HG03196 (cell line): ENCODE data around the gene PDIA5.
"Not testable (repeated sequence)": the region's sequence is repeated elsewhere in the genome, so short reads cannot be mapped to it uniquely, and the experiment has no call there.

Source experiments
- ATAC-seq: cut with Tn5 transposase; IDR thresholded peaks from one replicate; pipeline ENCODE4 v1.9.1; 2021; ENCODE audit not compliant: unreplicated experiment

The PDIA5 gene

DNA sequence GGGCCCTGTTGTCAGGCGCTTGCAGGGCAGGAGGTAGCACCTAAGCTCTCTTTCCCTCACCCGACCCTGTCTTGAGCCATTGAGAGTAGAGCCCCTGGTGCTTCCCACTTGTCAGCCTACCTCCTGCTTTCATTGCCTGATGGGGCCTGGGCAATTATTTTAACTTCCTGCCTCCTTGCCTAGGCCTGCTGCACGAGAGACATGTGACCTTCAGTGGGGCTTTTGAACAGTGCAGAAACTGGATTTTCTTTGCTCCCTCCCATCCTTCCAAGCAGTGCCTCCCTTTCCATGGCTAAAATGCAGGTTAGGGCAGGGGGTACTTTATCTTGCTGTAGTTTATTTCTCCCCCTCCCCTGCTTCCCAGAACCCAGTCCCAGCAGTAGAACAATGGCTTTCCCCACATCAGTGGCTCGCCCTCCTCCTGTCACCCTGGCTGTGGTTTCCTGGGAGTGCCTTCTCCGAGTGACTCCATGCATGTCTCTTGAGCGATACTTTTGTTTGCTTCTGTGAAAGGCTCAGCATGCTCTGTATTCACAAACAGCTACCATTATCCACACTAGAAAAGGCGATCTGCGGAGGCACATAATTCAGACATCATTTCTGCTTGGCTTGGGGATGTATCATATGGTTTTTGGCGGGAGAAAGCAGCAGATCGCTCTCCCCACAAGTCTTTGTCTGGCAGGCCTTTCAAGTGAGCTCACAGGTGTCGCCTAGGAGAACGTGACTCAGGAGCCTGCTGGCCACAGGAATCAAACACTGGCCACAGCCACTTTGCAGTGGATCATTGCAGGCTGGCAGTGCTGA, 24.1 kb downstream of the PDIA5 start:
- no peak for ATAC-seq

DNA sequence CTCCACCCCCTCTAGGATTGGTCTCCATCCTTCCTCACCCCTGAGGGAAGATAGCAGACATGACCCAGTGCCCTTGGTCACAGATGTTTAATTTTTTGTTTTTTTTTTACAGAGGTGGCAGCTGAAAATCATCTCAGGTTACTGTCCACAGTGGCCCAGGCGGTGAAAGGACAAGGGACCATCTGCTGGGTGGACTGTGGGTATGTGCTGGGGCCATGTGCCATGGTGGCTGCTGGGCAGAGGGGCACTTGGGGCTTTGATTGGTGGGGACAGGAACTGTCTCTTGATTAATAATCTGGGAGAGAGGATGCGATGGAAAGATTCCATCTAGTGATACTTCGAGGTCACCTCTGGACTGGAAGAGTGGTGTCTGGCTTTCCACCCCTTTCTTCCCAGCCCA, 25.4 kb downstream of the PDIA5 start:
- ATAC-seq: no peak

DNA sequence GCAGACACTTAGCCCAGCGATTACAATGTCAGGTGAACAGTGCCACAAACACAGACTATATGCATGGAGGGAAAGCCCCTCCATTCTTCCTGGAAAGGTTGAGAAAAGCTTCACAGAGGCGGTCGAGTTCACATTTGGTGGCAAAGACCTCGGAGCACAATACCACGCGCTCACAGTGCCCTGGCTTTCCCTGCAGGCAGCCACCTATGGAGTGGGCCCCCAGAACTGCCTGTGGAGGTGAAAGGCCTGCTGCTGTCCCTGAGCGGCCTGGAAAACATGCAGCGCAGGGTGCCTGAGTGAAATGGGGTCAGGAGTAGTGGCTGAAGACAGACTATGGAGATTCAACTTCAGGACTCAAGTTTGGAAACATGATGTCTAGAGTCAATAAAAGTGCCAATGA, 26.9 kb downstream of the PDIA5 start:
- no peak for ATAC-seq

DNA sequence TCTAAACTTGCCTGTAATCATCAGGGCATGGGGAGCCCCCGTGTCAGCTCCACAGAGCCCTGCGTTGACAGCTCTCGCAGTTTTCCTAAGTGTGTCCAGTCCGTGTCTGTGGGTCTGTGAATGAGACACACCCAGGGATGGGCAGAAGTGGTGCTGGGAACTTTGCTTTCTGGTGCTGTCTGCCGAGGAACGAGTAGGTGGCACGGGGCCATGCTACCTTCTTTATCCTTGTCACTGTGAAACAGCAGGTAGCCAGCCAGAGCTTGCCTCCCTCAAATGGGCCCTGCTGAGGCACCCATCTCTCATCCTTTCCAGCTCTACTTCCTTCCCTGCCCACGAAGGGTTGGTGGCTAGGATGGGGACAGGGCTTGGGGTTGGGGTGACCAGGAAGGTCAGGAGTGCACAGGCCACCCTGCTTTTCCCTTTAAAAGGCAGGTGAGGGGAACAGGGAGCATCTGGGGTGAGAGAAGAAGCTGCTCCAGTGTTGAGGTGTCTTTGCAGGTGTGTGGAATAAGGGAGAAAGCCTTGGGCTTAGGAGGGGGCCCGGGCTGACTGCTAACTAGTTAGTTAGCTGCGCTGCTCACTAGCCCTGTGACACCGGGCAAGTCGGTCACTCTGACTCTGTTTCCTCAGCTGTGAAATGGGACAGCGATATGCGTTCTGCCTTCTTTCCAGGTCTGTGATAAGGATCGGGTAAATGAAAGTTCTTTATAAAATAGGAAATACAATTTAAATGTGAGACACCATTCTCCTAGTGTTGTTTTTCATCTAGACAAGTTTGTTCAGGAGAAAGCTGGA, 27.9 kb downstream of the PDIA5 start:
- ATAC-seq: no peak

DNA sequence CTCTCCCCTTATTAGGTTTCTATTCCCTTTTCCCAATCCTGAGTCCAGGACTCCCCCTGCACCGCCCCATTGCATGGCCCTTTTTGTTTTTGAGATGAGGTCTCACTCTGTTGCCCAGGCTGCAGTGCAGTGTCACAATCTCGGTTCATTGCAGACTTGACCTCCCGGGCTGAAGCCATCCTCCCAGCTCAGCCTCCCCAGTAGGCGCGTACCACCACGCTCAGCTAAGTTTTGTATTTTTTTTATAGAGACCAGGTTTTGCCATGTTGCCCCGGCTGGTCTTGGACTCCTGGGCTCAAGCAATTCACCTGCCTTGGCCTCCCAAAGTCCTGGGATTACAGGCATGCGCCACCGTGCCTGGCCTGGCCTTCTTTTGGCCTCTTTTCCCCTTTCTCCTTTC, 29.3 kb downstream of the PDIA5 start:
- no peak for ATAC-seq

DNA sequence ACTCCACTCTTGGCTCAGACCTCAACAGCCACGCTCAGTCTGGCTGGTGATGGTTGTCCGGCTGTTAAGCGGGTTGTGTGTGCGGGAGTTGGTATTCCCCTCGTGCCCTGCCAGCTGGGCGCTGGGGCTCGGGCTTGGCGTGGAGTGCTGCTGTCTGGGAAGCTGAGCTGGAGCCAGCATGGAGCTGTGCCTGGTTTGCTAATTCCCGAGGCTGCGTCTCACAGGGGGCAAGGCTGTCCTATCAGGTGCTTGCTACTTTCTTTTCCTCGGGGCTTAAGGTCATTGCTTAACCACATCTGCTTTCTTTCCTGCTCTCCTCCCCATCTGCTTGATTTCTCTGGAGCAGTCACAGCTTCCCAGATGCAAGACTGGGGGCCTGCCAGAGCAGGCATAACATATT, 29.9 kb downstream of the PDIA5 start:
- ATAC-seq: no peak

DNA sequence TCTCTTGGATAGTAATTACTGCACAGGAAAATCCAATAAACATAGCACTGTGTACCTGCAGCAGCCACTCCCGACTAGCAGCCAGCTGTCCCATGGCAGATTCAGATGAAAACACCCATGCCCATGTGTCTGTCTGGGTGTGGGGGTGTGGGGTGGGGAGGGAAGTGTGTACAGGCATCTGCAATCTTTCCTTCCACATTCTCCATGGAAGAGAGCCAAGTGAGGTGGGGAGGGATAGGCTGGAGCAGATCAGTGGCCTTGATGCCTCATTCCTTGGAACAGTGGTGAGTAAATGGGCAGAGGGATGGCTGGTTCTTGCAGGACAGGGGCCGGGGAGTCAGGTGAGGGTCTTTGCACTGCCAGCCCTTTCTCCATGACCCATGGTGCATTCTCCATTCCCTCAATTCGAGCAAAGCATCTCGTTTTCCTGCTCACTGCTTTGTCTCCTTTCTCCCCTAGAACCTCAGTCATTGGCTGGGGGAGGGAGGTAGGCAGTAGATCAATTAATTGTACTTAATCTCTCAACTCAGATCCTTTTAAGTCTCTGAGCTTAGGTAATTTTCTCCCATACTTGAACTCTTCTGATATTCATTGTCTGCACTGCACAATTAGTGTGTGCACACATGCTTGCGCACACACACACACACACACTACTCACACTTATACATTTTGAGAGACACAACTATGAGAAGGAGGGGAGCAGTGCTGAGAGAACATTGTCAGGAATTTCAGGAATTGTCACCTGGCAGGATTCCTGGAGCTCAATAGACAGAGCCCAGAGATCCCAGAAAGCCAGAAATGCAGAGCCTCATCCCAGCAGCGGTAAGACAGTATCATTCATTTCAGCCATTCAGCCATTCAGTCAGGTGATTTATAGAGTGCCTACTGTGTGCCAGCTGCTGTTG, 31.9 kb downstream of the PDIA5 start:
- no peak for ATAC-seq

DNA sequence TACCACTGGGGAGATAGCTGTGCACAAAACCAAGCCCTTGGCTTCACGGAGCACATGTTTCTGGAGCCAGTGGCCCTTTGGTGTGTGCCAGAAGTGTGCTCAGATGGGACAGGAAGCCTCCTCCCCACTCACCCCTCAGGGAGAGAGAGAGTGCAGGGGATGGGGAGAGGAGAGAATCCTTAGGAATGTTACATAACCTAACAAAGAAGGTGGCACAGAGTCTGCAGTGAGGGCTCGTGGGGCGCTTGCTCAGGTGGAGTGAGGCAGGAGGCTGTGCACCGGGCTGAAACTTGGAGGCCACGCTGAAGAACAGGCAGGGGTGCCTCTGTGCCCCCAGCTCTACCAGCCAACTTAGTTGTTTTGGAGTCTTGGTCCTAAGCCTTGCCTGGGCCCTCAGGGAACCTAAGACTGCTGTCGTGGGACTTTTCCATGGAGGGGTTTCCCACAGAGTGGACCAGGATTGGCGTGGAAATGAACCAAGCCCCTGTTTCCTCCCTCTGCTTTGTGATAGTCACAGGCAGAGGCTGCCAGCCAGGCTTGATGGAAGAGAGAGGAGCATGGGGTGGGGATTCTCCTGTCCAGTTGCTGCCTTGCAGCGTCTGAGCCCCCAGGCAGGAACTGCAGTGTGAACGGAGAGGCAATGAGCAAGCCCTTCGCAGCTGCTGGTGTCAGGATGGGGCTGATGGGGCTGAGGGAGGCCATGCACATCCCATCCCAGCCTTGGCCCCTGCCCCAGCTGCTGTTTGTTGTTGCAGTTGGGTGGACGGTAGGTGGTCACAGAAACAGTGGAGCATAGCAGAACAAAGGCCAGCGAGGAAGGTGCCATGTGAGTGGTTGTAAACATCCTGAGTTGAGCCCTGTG, 32.7 kb downstream of the PDIA5 start:
- no peak for ATAC-seq

DNA sequence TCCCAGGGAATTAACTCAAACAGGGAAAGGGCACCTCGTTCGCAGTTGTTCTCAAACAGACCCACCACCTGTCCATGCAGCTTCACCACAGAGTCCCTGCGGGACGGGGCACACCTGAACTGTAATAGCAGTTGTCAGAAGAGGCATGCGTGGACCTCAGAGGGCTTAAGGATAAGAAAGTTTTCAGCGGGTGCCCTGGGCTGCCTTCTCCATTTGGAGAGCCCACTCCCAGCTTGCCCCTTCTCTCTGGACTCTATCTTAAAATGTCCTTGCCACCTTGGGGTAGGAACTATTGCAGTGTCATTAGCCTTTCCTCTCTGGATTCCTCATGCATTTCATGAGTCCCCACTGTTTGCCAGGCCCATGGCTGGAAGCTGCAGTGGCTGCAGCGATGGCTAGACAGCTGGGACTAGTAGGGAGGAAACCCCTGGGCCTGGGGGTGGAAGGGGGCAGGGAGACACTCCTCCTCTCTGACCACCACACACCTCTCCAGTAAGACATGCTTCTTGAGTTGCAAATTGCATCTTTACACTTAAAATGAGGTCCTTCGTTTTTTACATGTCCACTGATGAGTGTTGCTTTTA, 33.5 kb downstream of the PDIA5 start:
- no peak for ATAC-seq

DNA sequence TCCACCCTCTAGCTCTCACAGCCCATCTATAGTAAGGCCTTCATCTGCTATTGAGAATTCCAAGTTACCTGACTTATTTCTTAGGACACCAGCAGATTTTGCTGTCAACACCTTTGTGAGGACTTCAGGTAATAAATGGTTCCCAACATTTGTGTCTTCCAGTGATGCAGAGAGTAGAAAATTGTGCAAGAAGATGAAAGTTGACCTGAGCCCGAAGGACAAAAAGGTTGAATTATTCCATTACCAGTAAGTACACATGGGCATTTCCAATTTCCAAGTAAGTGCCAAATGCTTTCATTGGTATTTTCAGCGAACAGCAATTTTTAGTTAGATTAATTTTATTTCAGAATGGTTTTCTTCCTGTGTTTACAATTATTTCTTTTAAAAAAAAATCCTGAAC, 35.4 kb downstream of the PDIA5 start:
- ATAC-seq: no peak

DNA sequence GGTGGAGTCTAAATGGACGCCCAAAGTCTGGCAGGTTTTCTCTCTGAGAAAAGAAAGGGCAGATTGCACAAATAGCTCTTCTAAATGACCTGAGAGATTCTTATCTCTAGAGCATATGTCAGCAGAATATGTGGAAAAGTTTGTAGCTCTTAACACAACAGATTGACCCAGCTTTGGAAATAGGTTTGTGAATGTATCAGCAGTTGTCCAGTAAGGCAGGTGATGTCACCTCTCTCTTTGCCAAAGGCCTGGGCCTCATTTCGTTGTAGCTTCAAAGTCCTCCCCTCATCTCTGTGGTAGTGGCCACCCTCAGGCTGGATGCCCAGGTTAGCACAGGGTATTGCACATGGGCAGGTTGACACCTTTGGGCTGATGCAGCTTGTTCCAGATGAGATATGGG, 36.0 kb downstream of the PDIA5 start:
- ATAC-seq: no peak

DNA sequence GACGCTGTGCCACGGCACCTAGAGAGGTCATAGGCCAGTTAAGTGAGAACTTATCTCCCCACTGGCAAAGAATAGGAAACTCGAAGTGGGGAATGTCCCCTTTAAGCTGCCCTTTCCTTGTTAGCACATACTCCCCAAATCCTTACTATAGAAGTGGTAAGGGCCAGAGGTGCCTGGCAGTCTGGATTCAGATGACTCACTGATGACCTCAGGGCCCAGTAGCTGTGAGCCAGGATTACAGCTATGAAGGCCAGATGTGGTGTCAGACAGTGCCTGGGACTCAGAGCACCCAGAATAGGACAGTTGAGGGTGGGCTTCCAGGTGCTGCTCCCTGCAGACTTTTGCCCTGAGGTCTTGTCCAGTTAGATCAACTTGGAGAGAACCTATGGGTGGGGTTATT, 37.7 kb downstream of the PDIA5 start:
- ATAC-seq: no peak

DNA sequence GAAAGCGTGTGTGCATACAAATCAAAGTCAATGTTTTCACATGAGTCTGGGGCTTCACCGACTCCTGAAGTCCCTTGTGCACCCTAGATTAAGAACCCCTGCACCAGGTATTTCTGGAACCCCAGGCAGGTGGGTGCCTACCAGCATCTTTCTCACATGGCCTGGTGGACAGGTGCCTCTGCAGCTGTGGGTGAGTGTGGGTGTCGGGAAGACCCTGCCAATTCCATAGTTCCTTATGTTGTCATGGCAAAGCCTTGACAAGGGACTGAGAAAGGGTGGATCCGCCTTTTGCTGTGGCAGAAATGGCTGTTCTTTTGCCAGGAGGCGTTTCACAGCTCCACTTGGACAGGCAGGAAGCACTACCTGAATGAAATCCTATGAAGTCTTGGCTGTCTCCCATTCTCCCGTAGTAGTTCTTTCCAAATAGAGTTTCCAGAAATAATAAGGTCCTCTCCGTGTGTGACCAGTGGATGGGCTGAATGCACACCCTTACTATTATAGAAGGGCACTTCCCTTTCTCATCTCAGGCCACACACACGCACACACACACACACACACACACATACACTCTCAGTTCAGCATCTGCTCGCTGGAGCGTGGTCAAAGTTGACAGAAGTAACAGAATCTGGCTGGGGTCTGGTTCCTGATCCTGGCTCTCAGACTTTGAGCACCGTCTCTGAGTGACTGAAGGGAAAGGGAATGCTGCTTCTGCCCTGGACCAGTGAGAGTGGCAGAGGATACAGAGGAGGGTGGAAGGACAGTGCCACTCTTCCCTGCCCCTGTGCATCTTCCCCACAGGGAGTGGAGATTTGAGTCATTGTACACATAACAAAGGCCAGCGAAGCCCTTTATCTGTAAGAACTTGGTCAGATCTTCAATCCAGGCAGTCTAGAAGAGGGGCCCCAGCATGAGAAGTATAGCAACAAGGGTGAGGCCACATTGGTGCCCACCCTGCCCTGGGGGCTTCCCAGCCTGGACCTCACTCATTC, 38.7 kb downstream of the PDIA5 start:
- ATAC-seq: peak; percentile 52

DNA sequence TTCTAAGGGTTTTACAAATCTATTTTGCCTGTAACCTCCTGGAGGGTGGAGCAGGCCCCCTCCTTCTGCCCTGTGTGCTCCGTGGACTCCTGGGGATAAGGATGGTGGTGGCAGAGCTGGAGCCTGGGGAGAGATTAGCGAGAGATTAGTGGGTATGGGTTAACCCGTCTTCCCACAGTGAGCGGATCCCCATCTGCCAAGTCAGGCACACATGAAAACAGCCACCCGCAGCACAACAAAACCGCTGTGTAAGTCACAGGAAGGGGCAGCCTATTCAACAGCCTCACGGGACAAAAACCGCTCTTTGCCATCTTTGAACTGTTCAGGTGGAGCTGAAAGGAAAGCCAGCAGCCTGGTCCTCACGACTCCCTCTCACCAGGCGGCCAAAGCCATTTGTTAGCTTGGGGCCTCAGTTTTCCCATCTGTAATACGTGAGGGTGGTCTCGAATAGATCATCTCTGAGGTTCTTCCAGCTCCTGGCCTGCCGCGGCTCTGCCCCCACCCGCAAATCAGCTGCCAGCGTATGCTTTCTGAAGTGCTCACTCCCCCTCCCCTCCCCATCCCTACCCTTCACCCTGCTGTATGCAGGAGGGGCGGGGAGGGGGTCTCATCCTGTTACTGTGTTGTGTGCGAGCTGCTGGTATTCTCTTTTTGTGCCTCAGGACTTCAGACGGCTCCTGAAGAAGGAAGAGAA, 43.6 kb downstream of the PDIA5 start:
- no peak for ATAC-seq

DNA sequence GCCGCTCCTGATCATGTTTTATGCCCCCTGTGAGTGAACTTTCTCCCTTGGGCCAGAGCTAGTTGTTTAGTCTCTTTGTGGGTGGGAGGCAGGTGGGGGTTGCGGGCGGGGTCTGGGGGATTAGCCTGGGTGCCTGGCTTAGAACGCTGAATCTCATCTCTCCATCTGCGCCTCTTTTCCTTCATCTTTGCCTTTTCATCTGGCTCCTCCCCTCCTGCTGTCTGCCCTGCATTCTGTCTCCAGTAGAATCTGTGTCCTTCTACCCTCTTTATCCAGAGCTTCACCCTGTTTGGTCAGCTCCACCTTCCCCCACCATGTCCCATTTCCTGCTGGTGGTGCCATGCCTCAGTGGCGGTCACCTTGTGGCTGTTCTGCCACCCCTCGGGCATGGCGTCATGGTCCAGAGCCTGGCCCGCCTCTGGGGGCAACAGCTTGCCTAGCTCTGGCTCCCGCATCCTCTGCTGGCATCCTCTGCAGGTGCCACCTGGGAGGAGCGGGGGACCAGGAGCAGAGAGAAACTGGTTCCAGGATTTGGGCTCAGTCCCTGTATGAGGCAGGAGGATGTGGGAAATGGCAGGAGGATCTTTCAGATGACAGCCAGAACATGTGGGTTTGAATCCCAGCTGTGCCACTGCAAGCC, 44.3 kb downstream of the PDIA5 start:
- no peak for ATAC-seq

DNA sequence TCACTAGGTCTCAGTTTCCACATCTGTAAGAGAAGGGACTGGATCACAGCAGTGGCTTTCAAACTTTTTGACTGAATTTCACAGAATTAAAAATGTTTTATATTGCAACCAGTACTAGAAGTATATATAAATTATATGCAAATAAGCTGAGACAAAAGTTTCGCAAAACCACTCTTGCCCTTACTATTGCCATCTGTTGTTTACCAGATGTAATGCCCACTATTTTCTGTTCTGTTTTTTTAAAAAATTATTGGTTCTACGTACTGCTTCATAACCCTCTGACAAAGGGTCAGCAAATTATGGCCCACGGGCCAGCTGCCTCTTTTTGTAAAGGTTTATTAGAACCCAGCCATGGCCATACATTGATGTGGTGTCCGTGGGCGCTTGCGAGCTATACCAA, 44.8 kb downstream of the PDIA5 start:
- ATAC-seq: no peak

DNA sequence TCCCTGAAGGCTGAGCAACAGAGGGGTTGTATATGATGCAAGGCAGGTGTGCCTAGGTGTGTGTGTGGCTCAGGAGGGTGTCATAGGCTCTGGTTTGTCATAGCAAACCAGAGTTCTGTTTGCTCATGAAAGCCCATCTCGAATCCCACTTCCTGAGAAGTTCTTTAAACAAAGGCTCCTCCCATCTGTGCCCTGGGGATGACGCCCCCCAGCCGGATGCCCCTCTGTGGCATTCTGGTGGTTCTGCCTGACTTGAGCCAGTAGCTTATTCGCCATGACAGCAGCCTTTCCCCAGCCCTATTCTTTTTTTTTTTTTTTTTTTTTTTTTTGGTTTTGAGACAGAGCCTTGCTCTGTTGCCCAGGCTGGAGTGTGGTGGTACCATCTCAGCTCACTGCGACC, 45.4 kb downstream of the PDIA5 start:
- ATAC-seq: no peak

DNA sequence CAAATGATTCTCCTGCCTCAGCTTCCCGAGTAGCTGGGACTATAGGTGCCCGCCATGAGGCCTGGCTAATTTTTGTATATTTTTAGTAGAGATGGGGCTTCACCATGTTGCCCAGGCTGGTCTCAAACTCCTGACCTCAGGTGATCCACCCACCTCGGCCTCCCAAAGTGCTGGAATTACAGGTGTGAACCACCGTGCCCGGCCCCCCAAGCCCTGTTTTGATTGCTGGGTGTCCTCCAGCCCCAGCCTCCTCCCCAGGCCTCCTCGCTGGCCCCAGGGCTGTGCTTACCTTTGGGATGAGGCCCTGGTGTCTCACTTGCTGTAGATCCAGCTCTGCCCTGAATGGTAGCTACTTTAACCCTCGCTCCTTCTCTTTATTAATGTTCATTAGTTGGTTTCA, 45.8 kb downstream of the PDIA5 start:
- ATAC-seq: not testable (repeated sequence)
